Sigmoid colon (tissue), 7 donors: ENCODE results near the gene PLPP3. TPM values are rescaled to one million over a fixed set of nuclear protein-coding genes. Genes with fewer than 3 reads are reported as not detected.
A peak's percentile ranks its signal among the peaks of the same experiment; 100 is the strongest.

Source experiments
- DNase-seq: peaks from one replicate; pipeline ENCODE4 v3.0.0-alpha.2; 2019
- H3K27ac ChIP-seq, 4 donors: fragments of 200-600 bp; sonication (generic); one replicate each; pipeline ENCODE4 v1.5.1; 2016 to 2019; ENCODE audit warnings: mild to moderate bottlenecking in 1 of 4
- H3K27me3 ChIP-seq, 3 donors: fragments of 200-600 bp; sonication (generic); one replicate each; pipeline ENCODE4 v1.5.1; 2019; ENCODE audit warnings: mild to moderate bottlenecking in 1 of 3
- H3K36me3 ChIP-seq, 4 donors: fragments of 200-600 bp; sonication (generic); one replicate each; pipeline ENCODE4 v1.5.1; 2016 to 2019
- H3K4me1 ChIP-seq, 4 donors: fragments of 200-600 bp; sonication (generic); one replicate each; pipeline ENCODE4 v1.5.1; 2017 to 2019
- H3K4me3 ChIP-seq, 4 donors: fragments of 200-600 bp; sonication (generic); one replicate each; pipeline ENCODE4 v1.5.1; 2017 to 2019; ENCODE audit warnings: mild to moderate bottlenecking in 2 of 4, moderate library complexity in 1 of 4
- H3K9me3 ChIP-seq, 4 donors: fragments of 200-600 bp in 3 of 4; sonication (generic) in 3 of 4; one replicate each; pipeline versions ENCODE4 v1.5.1 to v1.6.1; 2013 to 2019
- CTCF ChIP-seq, 4 experiments: fragments of 450-650 bp in 3 of 4; fragments of 200-600 bp in 1 of 4; IDR thresholded peaks; one replicate each; pipeline ENCODE4 v1.5.1; 2016 to 2019; ENCODE audit warnings: antibody characterized with exemption in 4 of 4, mild to moderate bottlenecking in 3 of 4, moderate library complexity in 2 of 4
- EP300 ChIP-seq, 4 donors: sonication (generic); formaldehyde crosslinking; IDR thresholded peaks; one replicate each; pipeline ENCODE4 v1.6.1; 2017; ENCODE audit warnings: antibody characterized with exemption in 4 of 4
- POLR2A ChIP-seq, 2 donors: fragments of 450-650 bp; IDR thresholded peaks; one replicate each; pipeline ENCODE4 v1.6.1; 2016; ENCODE audit warnings: antibody characterized with exemption in 2 of 2, mild to moderate bottlenecking in 2 of 2, moderate library complexity in 2 of 2
- POLR2AphosphoS5 ChIP-seq, 4 donors: sonication (generic); formaldehyde crosslinking; IDR thresholded peaks; one replicate each; pipeline ENCODE4 v1.6.1; 2017; ENCODE audit warnings: antibody characterized with exemption in 4 of 4
- WGBS, 2 donors: extraction: QIAGEN DNeasy Blood & Tissue Kit; methylation state at CpG; one replicate each; pipeline ENCODE4 v1.1.7; 2013; 5-methylcytosine and 5-hydroxymethylcytosine counted together
- intact Hi-C: fragments of 100-400 bp; cut with DNase I; formaldehyde crosslinking; loops from one replicate; pipeline ENCODE4 v1.15.1; 2023
- polyA plus RNA-seq, 3 donors: library from polyadenylated mRNA; stranded (reverse); fragments of 200-250 nt; gene quantifications; one replicate each; pipeline ENCODE4 v1.2.3, GENCODE V29; 2013
- total RNA-seq, 4 donors: library from RNA; depleted of rRNA; stranded (reverse); fragments of >200 nt; gene quantifications; one replicate each; pipeline ENCODE4 v1.1.0, GENCODE V29; 2016
- donor health status: healthy with polysubstance abuse.
- donor health status: Bipolar disorder and iron deficiency.
- donor health status: healthy.

PLPP3 gene
- total and polyA plus RNA-seq, 7 donors, result 4.9 to 136 (median 92.8) TPM

GRCh38 chr1:56473582-56474270, 105.6 kb downstream of the PLPP3 start:
- 79 to 83% methylated on average over 3 of the region's 3 CpGs for WGBS, 2 donors
- peaks cover 0 to 14% (median 7%) of the 10 kb centered on the region in 4 donors for H3K4me1 ChIP-seq
- no peak overlapping the region for H3K27ac ChIP-seq
- H3K36me3 ChIP-seq, result no peaks in the 10 kb centered on the region
- no peak for TF ChIP-seq POLR2AphosphoS5 (IDR thresholded peaks at IDR 0.05)
- no peak for TF ChIP-seq CTCF (IDR thresholded peaks at IDR 0.05)
- TF ChIP-seq EP300 (IDR thresholded peaks at IDR 0.05), result no peak
- no peak for TF ChIP-seq POLR2A (IDR thresholded peaks at IDR 0.05)
- H3K4me3 ChIP-seq, result no peak overlapping the region
- intact Hi-C loops, result loop anchor here (10.0 kb wide), 1 partner anchor 419 kb away; no protein-coding TSS in a partner anchor
- DNase-seq, result no peak
- H3K27me3 ChIP-seq, result no peaks in the 10 kb centered on the region
- no peaks in the 10 kb centered on the region for H3K9me3 ChIP-seq

DNA sequence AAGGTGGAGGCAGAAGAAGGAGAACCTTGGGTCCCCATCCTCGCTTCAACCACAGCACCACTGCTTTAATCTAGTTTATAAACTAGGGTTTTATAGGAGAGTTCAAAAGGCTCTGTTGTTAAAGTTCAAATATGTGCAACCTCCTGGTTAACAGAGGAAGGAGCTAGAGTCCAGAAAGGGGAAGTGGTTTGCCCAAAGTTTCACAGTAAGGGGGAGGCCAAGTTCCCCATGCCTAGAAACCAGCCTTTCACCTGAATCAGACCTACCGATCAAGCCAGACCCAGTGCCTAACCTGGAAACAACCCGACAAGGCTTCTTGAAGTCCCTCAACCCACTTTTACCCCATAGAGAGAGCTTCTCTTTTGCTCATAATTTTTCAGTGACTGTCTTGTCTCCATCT, 106.5 kb downstream of the PLPP3 start:
- intact Hi-C loops, result loop anchor here (10.0 kb wide), 1 partner anchor 418 kb away; no protein-coding TSS in a partner anchor
- Histone ChIP-seq H3K27me3 (no peaks in the 10 kb centered on the region), H3K36me3 (no peaks in the 10 kb centered on the region), H3K27ac (no peak overlapping the region), H3K9me3 (no peaks in the 10 kb centered on the region), H3K4me1 (peaks cover 0 to 9% (median 4%) of the 10 kb centered on the region in 4 donors), H3K4me3 (no peak overlapping the region)
- 52 to 79% methylated on average over 3 of the region's 3 CpGs for WGBS, 2 donors
- no peak for TF ChIP-seq EP300 (IDR thresholded peaks at IDR 0.05)
- no peak for TF ChIP-seq POLR2A (IDR thresholded peaks at IDR 0.05)
- TF ChIP-seq CTCF (IDR thresholded peaks at IDR 0.05), result no peak
- TF ChIP-seq POLR2AphosphoS5 (IDR thresholded peaks at IDR 0.05), result no peak
- DNase-seq, result no peak

DNA sequence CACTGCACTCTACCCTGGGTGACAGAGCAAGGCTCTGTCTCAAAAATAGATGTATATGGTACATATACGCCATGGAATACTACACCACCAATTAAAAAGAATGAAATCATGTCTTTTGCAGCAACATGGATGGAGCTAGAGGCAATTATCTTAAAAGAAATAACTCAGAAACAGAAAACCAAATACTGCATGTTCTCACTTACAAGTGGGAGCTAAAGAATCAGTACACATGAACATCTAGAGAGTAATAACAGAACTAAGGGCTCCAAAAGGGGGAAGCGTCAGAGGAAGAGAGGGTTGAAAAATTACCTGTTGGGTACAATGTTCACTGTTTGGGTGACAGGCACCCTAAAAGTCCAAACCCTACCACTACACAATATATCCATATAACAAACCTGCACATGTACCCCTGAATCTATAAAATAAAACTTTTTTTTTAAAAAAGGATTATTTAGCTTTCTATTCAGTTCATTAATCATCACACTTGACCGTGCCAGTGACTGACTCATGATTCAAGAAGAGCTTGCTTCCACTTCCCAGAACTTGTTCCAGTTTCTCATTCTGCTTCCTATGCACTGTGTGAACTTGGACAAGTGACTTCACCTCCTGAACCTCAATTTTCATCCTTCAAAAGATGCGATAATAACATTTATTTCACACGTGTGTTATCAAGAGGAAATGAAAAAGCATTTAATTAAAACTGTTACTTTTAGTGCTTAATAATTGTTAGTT, 109.6 kb downstream of the PLPP3 start:
- Histone ChIP-seq H3K36me3 (no peaks in the 10 kb centered on the region), H3K9me3 (no peaks in the 10 kb centered on the region), H3K27me3 (no peaks in the 10 kb centered on the region), H3K27ac (peak overlapping the region in 1 of 4 donors; percentile 8), H3K4me3 (no peak overlapping the region), H3K4me1 (no peaks in the 10 kb centered on the region)
- no peak for DNase-seq
- no peak for TF ChIP-seq EP300 (IDR thresholded peaks at IDR 0.05)
- peak in 1 of 4 donors; percentile 22 for TF ChIP-seq POLR2AphosphoS5 (IDR thresholded peaks at IDR 0.05)
- intact Hi-C loops, result loop anchor here (10.0 kb wide), 1 partner anchor 415 kb away; no protein-coding TSS in a partner anchor
- 75 to 85% methylated on average over 5 of the region's 5 CpGs for WGBS, 2 donors

GRCh38 chr1:56468518-56468917, 110.8 kb downstream of the PLPP3 start:
- Histone ChIP-seq H3K4me3 (no peak overlapping the region), H3K9me3 (no peaks in the 10 kb centered on the region), H3K27me3 (no peaks in the 10 kb centered on the region), H3K4me1 (no peaks in the 10 kb centered on the region), H3K36me3 (no peaks in the 10 kb centered on the region), H3K27ac (no peak overlapping the region)
- DNase-seq, result no peak
- intact Hi-C loops, result no loop called here
- TF ChIP-seq POLR2AphosphoS5 (IDR thresholded peaks at IDR 0.05) (no peak), CTCF (IDR thresholded peaks at IDR 0.05) (no peak), EP300 (IDR thresholded peaks at IDR 0.05) (no peak), POLR2A (IDR thresholded peaks at IDR 0.05) (no peak)
- WGBS, 2 donors, result 80 to 90% methylated on average over 7 of the region's 7 CpGs

DNA sequence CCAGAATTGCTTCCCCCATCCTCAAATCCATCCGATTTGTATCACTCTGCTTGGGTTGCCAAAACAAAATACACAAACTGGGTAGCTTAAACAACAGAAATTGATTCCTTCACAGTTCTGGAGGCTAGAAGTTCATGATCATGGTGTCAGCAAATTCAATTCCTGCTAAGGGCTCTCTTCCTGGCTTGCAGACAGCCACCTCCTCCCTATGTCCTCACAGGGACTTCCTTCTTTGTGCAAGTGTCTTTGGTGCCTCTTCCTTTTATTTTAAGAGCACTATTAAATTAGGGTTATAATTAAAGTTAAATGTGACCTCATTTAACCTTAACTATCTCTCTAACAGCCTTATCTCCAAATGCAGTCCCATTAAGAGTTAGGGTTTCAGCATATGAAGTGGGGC, 112.8 kb downstream of the PLPP3 start:
- Histone ChIP-seq H3K27ac (no peak overlapping the region), H3K36me3 (no peaks in the 10 kb centered on the region), H3K4me1 (no peaks in the 10 kb centered on the region), H3K27me3 (no peaks in the 10 kb centered on the region), H3K9me3 (no peaks in the 10 kb centered on the region), H3K4me3 (no peak overlapping the region)
- DNase-seq, result no peak
- 90 to 94% methylated on average over 1 of the region's 1 CpG for WGBS, 2 donors
- no peak for TF ChIP-seq POLR2A (IDR thresholded peaks at IDR 0.05)
- TF ChIP-seq EP300 (IDR thresholded peaks at IDR 0.05), result no peak
- no peak for TF ChIP-seq CTCF (IDR thresholded peaks at IDR 0.05)
- TF ChIP-seq POLR2AphosphoS5 (IDR thresholded peaks at IDR 0.05), result no peak
- intact Hi-C loops, result no loop called here
